AG09319 (cell line): ENCODE results near the gene TEDC1.

Experiments
- DNase-seq: peaks from one replicate; pipeline ENCODE4 v3.0.0-alpha.2; 2010; ENCODE audit warnings: low read depth; ENCODE audit errors: extremely low read depth
- TF ChIP-seq, protein P1 (sequence below): IDR thresholded peaks from 2 replicates; pipeline ENCODE4 v1.5.1; 2011; ENCODE audit warnings: low read depth, mild to moderate bottlenecking, inconsistent platforms, low read length, moderate library complexity

Gene TEDC1

GRCh38 chr14:105452963-105453362, 38.1 kb upstream of the TEDC1 start:
- no peak for DNase-seq
- TF ChIP-seq, protein P1, sequence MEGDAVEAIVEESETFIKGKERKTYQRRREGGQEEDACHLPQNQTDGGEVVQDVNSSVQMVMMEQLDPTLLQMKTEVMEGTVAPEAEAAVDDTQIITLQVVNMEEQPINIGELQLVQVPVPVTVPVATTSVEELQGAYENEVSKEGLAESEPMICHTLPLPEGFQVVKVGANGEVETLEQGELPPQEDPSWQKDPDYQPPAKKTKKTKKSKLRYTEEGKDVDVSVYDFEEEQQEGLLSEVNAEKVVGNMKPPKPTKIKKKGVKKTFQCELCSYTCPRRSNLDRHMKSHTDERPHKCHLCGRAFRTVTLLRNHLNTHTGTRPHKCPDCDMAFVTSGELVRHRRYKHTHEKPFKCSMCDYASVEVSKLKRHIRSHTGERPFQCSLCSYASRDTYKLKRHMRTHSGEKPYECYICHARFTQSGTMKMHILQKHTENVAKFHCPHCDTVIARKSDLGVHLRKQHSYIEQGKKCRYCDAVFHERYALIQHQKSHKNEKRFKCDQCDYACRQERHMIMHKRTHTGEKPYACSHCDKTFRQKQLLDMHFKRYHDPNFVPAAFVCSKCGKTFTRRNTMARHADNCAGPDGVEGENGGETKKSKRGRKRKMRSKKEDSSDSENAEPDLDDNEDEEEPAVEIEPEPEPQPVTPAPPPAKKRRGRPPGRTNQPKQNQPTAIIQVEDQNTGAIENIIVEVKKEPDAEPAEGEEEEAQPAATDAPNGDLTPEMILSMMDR = no peak

GRCh38 chr14:105453847-105454246, 37.2 kb upstream of the TEDC1 start:
- DNase-seq = no peak
- TF ChIP-seq, protein P1 = no peak

- TF ChIP-seq, protein P1 = no peak
Measured at GRCh38 chr14:105455086-105455640, 35.9 kb upstream of the TEDC1 start.

GRCh38 chr14:105455766-105456660, 35.0 kb upstream of the TEDC1 start:
- DNase-seq = no peak
- TF ChIP-seq, protein P1 = no peak

More at GRCh38 chr14:105455086-105455640, 35.9 kb upstream of the TEDC1 start:
- DNase-seq = no peak

DNA sequence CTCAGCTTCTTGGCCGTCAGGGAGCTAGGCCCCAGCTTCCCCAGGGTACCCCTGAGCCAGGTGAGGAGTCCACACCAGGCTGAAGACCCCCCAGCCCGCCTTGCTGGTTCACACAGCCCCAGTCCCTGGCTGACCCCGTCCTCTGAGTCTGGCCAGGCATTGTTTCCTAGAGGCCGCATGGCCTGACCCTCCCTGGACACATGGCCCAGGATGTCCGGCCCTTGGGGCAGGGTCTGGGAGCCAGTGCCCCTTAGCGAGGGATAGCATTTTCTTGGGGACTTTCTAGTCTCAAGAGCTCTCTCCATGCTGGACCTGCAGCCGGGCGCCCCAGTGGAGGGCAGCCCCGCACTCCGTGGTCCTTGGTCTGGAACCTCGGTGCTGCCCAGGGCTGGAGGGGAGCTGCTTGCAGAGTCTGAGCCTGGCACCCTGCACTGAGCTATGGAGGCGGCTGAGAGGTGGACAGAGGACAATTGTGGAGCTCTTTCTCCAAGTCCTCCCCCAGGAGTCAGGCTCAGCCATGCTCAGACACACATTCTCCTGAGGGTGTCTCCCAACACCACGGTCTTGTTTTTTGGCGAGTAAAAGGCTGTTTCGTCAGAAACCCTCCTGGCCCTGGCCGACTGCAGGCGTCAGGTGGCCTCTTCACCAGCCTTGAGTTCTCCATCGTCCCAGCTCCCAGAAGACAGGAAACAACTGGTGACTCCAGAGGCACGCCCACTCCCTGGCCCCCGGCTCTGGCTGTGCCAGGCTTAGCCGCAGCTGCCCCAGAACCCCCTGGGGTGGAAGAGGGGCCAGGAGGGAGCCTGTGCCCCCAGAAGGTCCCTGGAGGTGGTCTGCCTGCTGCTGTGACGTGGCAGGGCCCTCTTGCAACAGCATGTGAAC, 34.1 kb upstream of the TEDC1 start:
- TF ChIP-seq, protein P1 = no peak
- no peak for DNase-seq

DNA sequence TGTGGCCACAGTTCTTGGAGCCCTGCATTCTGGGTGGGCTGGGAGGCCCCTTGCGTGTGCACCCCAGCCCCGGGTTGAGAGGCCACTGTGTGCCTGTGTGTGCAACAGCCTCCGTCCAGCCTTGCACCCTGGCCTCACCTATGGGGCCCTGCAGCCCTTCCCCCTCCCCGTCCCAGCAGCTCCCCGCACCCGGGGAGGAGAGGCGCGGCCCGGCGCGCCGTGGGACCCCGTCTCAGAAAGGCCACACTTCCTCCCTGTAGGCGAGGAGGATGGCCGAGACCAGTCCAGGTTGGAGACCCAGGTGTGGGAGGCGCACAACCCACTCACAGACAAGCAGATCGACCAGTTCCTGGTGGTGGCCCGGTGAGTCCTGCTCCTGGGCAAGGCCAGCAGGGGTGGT, 33.0 kb upstream of the TEDC1 start:
- no peak for DNase-seq
- TF ChIP-seq, protein P1 = no peak
